Colonic mucosa (tissue), 4 donors: ENCODE data around the gene STYXL1. TPM values are rescaled to one million over a fixed set of nuclear protein-coding genes. Genes with fewer than 3 reads are reported as not detected.

Experiments used
- DNase-seq: peaks from one replicate; pipeline ENCODE4 v3.0.0-alpha.2; 2020
- H3K27ac ChIP-seq: fragments of 200-600 bp; one replicate; pipeline ENCODE4 v1.8.0; 2021
- H3K27me3 ChIP-seq: fragments of 200-600 bp; one replicate; pipeline ENCODE4 v1.8.0; 2021
- H3K36me3 ChIP-seq: fragments of 200-600 bp; one replicate; pipeline ENCODE4 v1.8.0; 2021
- H3K4me1 ChIP-seq: fragments of 200-600 bp; one replicate; pipeline ENCODE4 v1.8.0; 2021; ENCODE audit warnings: mild to moderate bottlenecking
- H3K4me3 ChIP-seq: fragments of 200-600 bp; one replicate; pipeline ENCODE4 v1.8.0; 2021
- H3K9ac ChIP-seq, 2 donors: one replicate each; pipeline ENCODE4 v1.7.0; 2013; ENCODE audit warnings: control low read depth in 2 of 2, low read depth in 2 of 2, low read length in 2 of 2
- H3K9me3 ChIP-seq: fragments of 200-600 bp; one replicate; pipeline ENCODE4 v1.8.0; 2021
- CTCF ChIP-seq: fragments of 200-600 bp; IDR thresholded peaks from one replicate; pipeline ENCODE4 v1.8.0; 2022; ENCODE audit warnings: antibody characterized with exemption, mild to moderate bottlenecking
- intact Hi-C: fragments of 100-400 bp; cut with DNase I; formaldehyde crosslinking; loops from one replicate; pipeline ENCODE4 v1.14.1; 2022
- total RNA-seq, 2 donors: library from RNA; stranded (reverse); fragmentation: NEBNext Ultra II Directional in 1 of 2; extraction: Animal tissue kit (Norgen Biotek cat#: 25700) in 1 of 2; gene quantifications; one replicate each; pipeline ENCODE4 v1.2.1, GENCODE V29; 2021
- donor health status: healthy.
- donor health status: DM: no; HTN: no; CAD: no.
- donor health status: DM: no; HTN: no; CAD: no.

Gene STYXL1
- total RNA-seq, 2 donors from 2014 or later, result 32.4 to 36.7 TPM

GRCh38 chr7:75987026-75987804 is 60.6 kb downstream of the STYXL1 start:
- H3K36me3 ChIP-seq, result no peaks in the 10 kb centered on the region
- DNase-seq, result peak; percentile 17
- no peak for TF ChIP-seq CTCF
- intact Hi-C loops, result no loop called here
- no peaks in the 10 kb centered on the region for H3K27me3 ChIP-seq
- no peak overlapping the region for H3K4me3 ChIP-seq
- no peak overlapping the region for H3K27ac ChIP-seq
- H3K9ac ChIP-seq, result no peak overlapping the region
- H3K4me1 ChIP-seq, result peaks cover 6% of the 10 kb centered on the region
- H3K9me3 ChIP-seq, result no peaks in the 10 kb centered on the region

- H3K27ac ChIP-seq, result no peak overlapping the region
Observed at GRCh38 chr7:75986147-75986781, 61.5 kb downstream of the STYXL1 start.

GRCh38 chr7:75985518-75986146 is 62.2 kb downstream of the STYXL1 start:
- DNase-seq, result peak; percentile 72
- no peak overlapping the region for H3K27ac ChIP-seq
- H3K36me3 ChIP-seq, result no peaks in the 10 kb centered on the region
- no peak for TF ChIP-seq CTCF
- H3K4me3 ChIP-seq, result no peak overlapping the region
- no peaks in the 10 kb centered on the region for H3K9me3 ChIP-seq
- H3K9ac ChIP-seq, result no peak overlapping the region
- H3K27me3 ChIP-seq, result no peaks in the 10 kb centered on the region
- intact Hi-C loops, result no loop called here
- peaks cover 6% of the 10 kb centered on the region for H3K4me1 ChIP-seq

More at GRCh38 chr7:75986147-75986781, 61.5 kb downstream of the STYXL1 start:
- Histone ChIP-seq H3K27me3 (no peaks in the 10 kb centered on the region), H3K4me3 (no peak overlapping the region), H3K9ac (no peak overlapping the region), H3K9me3 (no peaks in the 10 kb centered on the region), H3K36me3 (no peaks in the 10 kb centered on the region), H3K4me1 (peaks cover 6% of the 10 kb centered on the region)
- TF ChIP-seq CTCF, result no peak
- peak; percentile 18 for DNase-seq
- intact Hi-C loops, result no loop called here

GRCh38 chr7:75985009-75985517 is 62.7 kb downstream of the STYXL1 start:
- H3K9me3 ChIP-seq, result no peaks in the 10 kb centered on the region
- no peaks in the 10 kb centered on the region for H3K36me3 ChIP-seq
- H3K4me1 ChIP-seq, result peaks cover 6% of the 10 kb centered on the region
- intact Hi-C loops, result no loop called here
- no peak overlapping the region for H3K9ac ChIP-seq
- H3K27me3 ChIP-seq, result no peaks in the 10 kb centered on the region
- no peak for DNase-seq
- no peak for TF ChIP-seq CTCF
- H3K4me3 ChIP-seq, result no peak overlapping the region
- H3K27ac ChIP-seq, result no peak overlapping the region

- intact Hi-C loops, result no loop called here
- H3K27me3 ChIP-seq, result no peaks in the 10 kb centered on the region
- H3K9me3 ChIP-seq, result no peaks in the 10 kb centered on the region
- H3K4me3 ChIP-seq, result no peak overlapping the region
- H3K9ac ChIP-seq, result no peak overlapping the region
- no peak for TF ChIP-seq CTCF
- no peak for DNase-seq
- peaks cover 12% of the 10 kb centered on the region for H3K4me1 ChIP-seq
- H3K27ac ChIP-seq, result no peak overlapping the region
- H3K36me3 ChIP-seq, result no peaks in the 10 kb centered on the region
Observed at GRCh38 chr7:75984130-75985008, 63.4 kb downstream of the STYXL1 start.
